Left lung (tissue), 10 donors: ENCODE measurements around the gene SKA1. TPM values are rescaled to one million over a fixed set of nuclear protein-coding genes. Genes with fewer than 3 reads are reported as not detected.
A peak's percentile ranks its signal among the peaks of the same experiment; 100 is the strongest.

ENCODE experiments used
- ATAC-seq: fragments of 200-7000 bp; cut with Tn5 transposase; one replicate; pipeline ENCODE4 v1.9.1; 2020; ENCODE audit warnings: moderate library complexity
- DNase-seq, 4 donors: peaks; one replicate each; pipeline ENCODE4 v3.0.0-alpha.2; 2013 to 2020
- H3K27ac ChIP-seq, 2 donors: fragments of 200-600 bp; sonication (generic) in 1 of 2; one replicate each; pipeline versions ENCODE4 v1.5.0 to v1.8.0; 2020 to 2021
- H3K27me3 ChIP-seq, 2 donors: fragments of 200-600 bp; sonication (generic) in 1 of 2; one replicate each; pipeline versions ENCODE4 v1.5.0 to v1.8.0; 2020 to 2021
- H3K36me3 ChIP-seq, 2 donors: fragments of 200-600 bp; sonication (generic) in 1 of 2; one replicate each; pipeline versions ENCODE4 v1.5.0 to v1.8.0; 2020 to 2021
- H3K4me1 ChIP-seq, 2 donors: fragments of 200-600 bp; one replicate each; pipeline ENCODE4 v1.8.0; 2021
- H3K4me3 ChIP-seq, 2 donors: fragments of 200-600 bp; sonication (generic) in 1 of 2; one replicate each; pipeline versions ENCODE4 v1.5.0 to v1.8.0; 2020 to 2021; ENCODE audit warnings: mild to moderate bottlenecking in 1 of 2
- H3K9me3 ChIP-seq, 2 donors: fragments of 200-600 bp; sonication (generic) in 1 of 2; one replicate each; pipeline versions ENCODE4 v1.5.0 to v1.8.0; 2020 to 2021
- CTCF ChIP-seq, 2 donors: fragments of 200-600 bp; sonication (generic) in 1 of 2; IDR thresholded peaks; one replicate each; pipeline versions ENCODE4 v1.5.0 to v1.8.0; 2021; ENCODE audit warnings: antibody characterized with exemption in 2 of 2
- intact Hi-C, 2 donors: fragments of 100-400 bp; cut with DNase I; formaldehyde crosslinking; loops; one replicate each; pipeline versions ENCODE4 v1.11.2 to v1.14.2; 2022
- polyA plus RNA-seq, 6 donors: library from polyadenylated mRNA; unstranded; fragments of 120-200 nt; gene quantifications; one replicate each; pipeline ENCODE4 v1.2.1, GENCODE V29; 2013; ENCODE audit not compliant: insufficient read length in 6 of 6
- total RNA-seq, 2 donors: library from RNA; stranded (reverse); fragmentation: NEBNext Ultra II Directional; extraction: Animal tissue kit (Norgen Biotek cat#: 25700); gene quantifications; one replicate each; pipeline ENCODE4 v1.2.1, GENCODE V29; 2021
- donor health status: DM: no; HTN: yes; CAD: no.
- donor health status: DM: no; HTN: no; CAD: no.

The SKA1 gene
- total and polyA plus RNA-seq, 8 donors: 2.4 to 12.4 (median 6.1) TPM

GRCh38 chr18:50418650-50419049, 43.8 kb downstream of the SKA1 start:
- no peak for DNase-seq
- Histone ChIP-seq H3K27me3 (peaks cover 0 to 6% of the 10 kb centered on the region in 2 donors), H3K4me1 (no peaks in the 10 kb centered on the region), H3K27ac (no peak overlapping the region), H3K9me3 (peaks cover 0 to 11% of the 10 kb centered on the region in 2 donors), H3K4me3 (no peak overlapping the region), H3K36me3 (no peaks in the 10 kb centered on the region)
- ATAC-seq: no peak
- TF ChIP-seq CTCF (IDR thresholded peaks at IDR 0.05): no peak
- intact Hi-C loops: no loop called here

DNA sequence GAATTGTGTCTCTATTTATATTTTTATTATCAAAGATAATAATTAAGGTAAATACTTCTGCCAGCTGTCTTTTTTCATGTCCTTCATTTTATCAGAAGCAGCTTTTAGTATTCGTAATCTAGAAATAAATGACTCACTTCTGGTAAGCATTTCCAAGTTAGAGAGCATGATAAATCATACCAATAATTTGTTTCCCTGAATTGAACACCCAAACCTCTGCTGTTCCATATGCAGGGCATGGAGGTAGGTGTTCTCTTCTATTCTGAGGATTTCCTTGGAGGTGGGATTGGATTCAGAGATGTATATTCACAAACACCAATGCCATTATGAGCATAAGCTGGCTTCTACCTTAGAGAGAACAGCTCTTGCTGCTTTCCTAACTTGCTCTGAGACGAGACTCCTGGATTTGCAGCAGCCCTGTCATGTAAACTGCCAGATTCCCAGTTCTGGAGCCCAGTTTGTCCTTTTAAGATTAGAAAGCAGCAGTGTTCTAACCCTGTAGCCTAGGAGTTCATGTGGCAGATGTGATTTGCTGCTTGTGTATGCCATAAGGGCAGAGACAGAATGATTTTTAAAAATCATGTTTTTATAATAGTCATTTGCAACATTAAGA, 47.5 kb downstream of the SKA1 start:
- Histone ChIP-seq H3K36me3 (no peaks in the 10 kb centered on the region), H3K27me3 (peaks cover 0 to 6% of the 10 kb centered on the region in 2 donors), H3K4me3 (no peak overlapping the region), H3K27ac (no peak overlapping the region), H3K9me3 (peaks cover 0 to 20% of the 10 kb centered on the region in 2 donors), H3K4me1 (no peaks in the 10 kb centered on the region)
- no peak for DNase-seq
- no peak for TF ChIP-seq CTCF (IDR thresholded peaks at IDR 0.05)
- intact Hi-C loops: no loop called here
- ATAC-seq: no peak

DNA sequence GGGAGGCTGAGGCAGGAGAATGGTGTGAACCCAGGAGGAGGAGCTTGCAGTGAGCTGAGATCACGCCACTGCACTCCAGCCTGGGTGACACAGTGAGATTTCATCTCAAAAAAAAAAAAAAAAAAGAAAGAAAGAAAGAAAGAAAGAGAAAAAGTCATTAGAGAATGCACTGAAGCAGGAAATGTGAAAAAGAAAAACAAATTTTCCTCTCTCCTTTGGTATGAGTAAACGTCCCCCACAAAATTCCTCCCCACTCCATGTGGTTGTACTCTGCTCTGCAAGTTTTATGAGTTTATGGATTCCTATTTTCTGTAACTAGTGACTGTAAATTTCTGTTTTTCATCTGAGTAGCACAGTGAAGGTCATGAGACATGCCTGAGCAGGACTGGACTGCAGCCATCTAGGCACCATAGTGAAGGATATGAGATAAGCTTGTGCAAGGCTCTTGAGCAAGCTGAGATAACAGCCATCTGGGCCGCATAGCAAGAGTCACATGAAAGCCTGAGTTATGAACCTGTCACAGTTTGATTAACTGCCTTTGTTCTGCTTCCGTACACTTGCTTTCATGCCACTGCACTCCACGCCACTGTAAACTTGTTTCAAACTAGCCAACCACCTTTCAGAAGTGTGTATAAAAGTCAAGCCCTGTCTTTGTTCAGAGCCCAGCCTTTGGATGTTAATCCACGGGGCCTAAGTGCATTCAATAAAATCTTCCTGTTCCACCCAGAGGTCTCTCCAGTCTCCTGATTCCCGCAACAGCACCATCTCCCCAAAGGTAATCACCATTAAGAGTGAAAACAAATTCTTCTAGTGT, 50.2 kb downstream of the SKA1 start:
- Histone ChIP-seq H3K27me3 (peaks cover 0 to 6% of the 10 kb centered on the region in 2 donors), H3K27ac (no peak overlapping the region), H3K9me3 (peaks cover 0 to 11% of the 10 kb centered on the region in 2 donors), H3K4me3 (no peak overlapping the region), H3K4me1 (no peaks in the 10 kb centered on the region), H3K36me3 (no peaks in the 10 kb centered on the region)
- DNase-seq: peak in 1 of 4 donors; percentile 63
- no peak for TF ChIP-seq CTCF (IDR thresholded peaks at IDR 0.05)
- peak; percentile 40 for ATAC-seq
- intact Hi-C loops: no loop called here

DNA sequence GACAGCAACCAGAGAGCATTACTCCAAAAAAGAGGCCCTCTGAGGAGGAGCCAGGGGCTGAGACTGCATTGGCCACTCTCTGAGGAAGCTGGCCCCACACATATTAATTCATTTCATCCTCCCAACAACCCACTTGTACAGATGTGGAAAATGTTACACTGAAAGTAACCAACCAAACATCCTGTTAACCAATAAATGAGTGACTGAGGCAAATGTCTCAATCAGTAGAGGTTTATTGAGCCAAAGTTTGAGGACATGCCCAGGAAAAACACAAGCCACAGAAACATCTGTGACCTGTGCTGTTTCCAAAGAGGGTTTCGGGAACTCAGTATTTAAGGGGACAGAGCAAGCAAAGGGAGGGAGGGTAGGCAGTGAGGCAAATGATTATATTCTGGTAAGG, 53.0 kb downstream of the SKA1 start:
- Histone ChIP-seq H3K9me3 (peaks cover 0 to 11% of the 10 kb centered on the region in 2 donors), H3K27ac (no peak overlapping the region), H3K36me3 (no peaks in the 10 kb centered on the region), H3K27me3 (peaks cover 0 to 5% of the 10 kb centered on the region in 2 donors), H3K4me1 (no peaks in the 10 kb centered on the region), H3K4me3 (no peak overlapping the region)
- intact Hi-C loops: no loop called here
- no peak for ATAC-seq
- TF ChIP-seq CTCF (IDR thresholded peaks at IDR 0.05): no peak
- DNase-seq: no peak

GRCh38 chr18:50428531-50429206, 53.8 kb downstream of the SKA1 start:
- intact Hi-C loops: no loop called here
- no peak for DNase-seq
- no peaks in the 10 kb centered on the region for H3K4me1 ChIP-seq
- H3K9me3 ChIP-seq: peaks cover 0 to 11% of the 10 kb centered on the region in 2 donors
- no peak overlapping the region for H3K4me3 ChIP-seq
- no peak for ATAC-seq
- H3K27me3 ChIP-seq: peaks cover 0 to 4% of the 10 kb centered on the region in 2 donors
- no peaks in the 10 kb centered on the region for H3K36me3 ChIP-seq
- no peak for TF ChIP-seq CTCF (IDR thresholded peaks at IDR 0.05)
- no peak overlapping the region for H3K27ac ChIP-seq
